ENCODE results near the gene NAV2. TPM values are rescaled to one million over a fixed set of nuclear protein-coding genes. Genes with fewer than 3 reads are reported as not detected.

The NAV2 gene
- polyA plus RNA-seq, 2 donors = 4.3 to 9.7 TPM

DNA sequence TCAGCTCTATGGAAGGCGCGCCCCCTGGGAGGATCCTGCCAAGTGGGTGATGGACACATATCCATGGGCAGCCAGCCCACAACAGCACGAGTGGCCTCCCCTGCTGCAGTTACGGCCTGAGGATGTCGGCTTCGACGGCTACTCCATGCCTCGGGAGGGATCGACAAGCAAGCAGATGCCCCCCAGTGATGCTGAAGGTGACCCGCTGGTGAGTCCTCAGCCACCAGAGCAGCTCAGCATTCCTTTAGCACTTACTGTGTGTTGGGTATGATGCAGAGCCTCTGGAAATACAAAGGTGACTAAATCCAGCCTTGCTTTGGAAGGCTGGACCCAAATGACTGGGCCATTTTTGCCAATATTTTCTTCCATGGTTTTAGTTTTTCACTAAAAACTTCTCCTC, 402.0 kb downstream of the NAV2 start:
- peaks cover 6 to 12% of the 10 kb centered on the region in 2 donors for H3K4me1 ChIP-seq (ENCODE audit: control insufficient read depth in 2 of 2, insufficient read depth in 2 of 2, low read length in 1 of 2)
- H3K36me3 ChIP-seq (ENCODE audit: control insufficient read depth in 2 of 2, insufficient read depth in 2 of 2, low read length in 1 of 2) = peaks cover 6 to 29% of the 10 kb centered on the region in 2 donors
- 95 to 96% methylated on average over 10 of the region's 10 CpGs for WGBS, 2 donors
- H3K4me3 ChIP-seq (ENCODE audit: low read depth in 1 of 2, low read length in 2 of 2) = no peak overlapping the region
- no peaks in the 10 kb centered on the region for H3K9me3 ChIP-seq (ENCODE audit: control insufficient read depth in 2 of 2, insufficient read depth in 1 of 2, low read depth in 1 of 2, low read length in 1 of 2)
- no peak overlapping the region for H3K27ac ChIP-seq (ENCODE audit: low read depth in 2 of 2, low read length in 1 of 2)
- H3K27me3 ChIP-seq (ENCODE audit: control insufficient read depth in 1 of 2, insufficient read depth in 2 of 2, low read length in 2 of 2) = no peaks in the 10 kb centered on the region

DNA sequence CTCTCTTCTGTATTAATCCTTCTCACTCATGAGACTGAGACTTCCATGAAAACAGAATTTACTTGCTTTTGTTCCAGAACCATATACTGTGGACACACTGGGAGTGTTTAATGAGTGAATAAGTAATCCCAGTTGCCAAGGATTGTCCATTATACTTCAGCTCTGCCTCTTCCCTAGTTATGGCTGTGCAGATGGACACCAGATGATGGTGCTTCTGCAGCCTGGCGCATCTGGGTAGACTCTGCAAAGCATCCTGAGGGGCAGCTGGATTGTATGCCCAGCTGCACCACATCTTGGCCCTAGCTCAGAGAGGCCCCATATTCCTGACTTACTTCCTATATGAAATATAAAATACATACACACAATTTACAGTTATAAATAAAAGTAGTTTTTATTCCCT, 404.2 kb downstream of the NAV2 start:
- Histone ChIP-seq H3K4me3 (ENCODE audit: low read depth in 1 of 2, low read length in 2 of 2) (no peak overlapping the region), H3K27ac (ENCODE audit: low read depth in 2 of 2, low read length in 1 of 2) (no peak overlapping the region), H3K36me3 (ENCODE audit: control insufficient read depth in 2 of 2, insufficient read depth in 2 of 2, low read length in 1 of 2) (peaks cover 6 to 26% of the 10 kb centered on the region in 2 donors), H3K27me3 (ENCODE audit: control insufficient read depth in 1 of 2, insufficient read depth in 2 of 2, low read length in 2 of 2) (no peaks in the 10 kb centered on the region), H3K9me3 (ENCODE audit: control insufficient read depth in 2 of 2, insufficient read depth in 1 of 2, low read depth in 1 of 2, low read length in 1 of 2) (no peaks in the 10 kb centered on the region), H3K4me1 (ENCODE audit: control insufficient read depth in 2 of 2, insufficient read depth in 2 of 2, low read length in 1 of 2) (peaks cover 4 to 10% of the 10 kb centered on the region in 2 donors)
- 0 to 58% methylated on average over 1 of the region's 1 CpG for WGBS, 2 donors

DNA sequence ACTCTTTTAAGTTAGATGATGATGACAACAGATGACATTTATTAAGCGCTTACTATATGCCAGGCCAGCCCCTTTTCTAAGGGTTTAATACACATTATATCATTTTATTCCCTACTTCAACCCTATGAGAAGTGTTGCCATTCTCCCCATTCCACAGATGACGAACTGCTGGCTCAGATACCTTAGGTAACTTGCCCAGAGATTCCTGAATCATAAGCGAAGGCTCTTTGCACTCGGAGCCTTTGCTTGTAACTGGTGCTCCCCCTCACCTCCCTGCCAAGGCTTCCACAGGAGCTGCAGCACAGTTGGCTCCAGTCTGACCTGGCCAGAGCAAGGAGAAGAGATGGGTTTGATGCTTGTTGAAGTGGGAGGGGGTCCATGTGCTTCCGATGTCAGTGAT, 404.7 kb downstream of the NAV2 start:
- Histone ChIP-seq H3K27me3 (ENCODE audit: control insufficient read depth in 1 of 2, insufficient read depth in 2 of 2, low read length in 2 of 2) (no peaks in the 10 kb centered on the region), H3K4me3 (ENCODE audit: low read depth in 1 of 2, low read length in 2 of 2) (no peak overlapping the region), H3K4me1 (ENCODE audit: control insufficient read depth in 2 of 2, insufficient read depth in 2 of 2, low read length in 1 of 2) (peaks cover 4 to 6% of the 10 kb centered on the region in 2 donors), H3K27ac (ENCODE audit: low read depth in 2 of 2, low read length in 1 of 2) (no peak overlapping the region), H3K36me3 (ENCODE audit: control insufficient read depth in 2 of 2, insufficient read depth in 2 of 2, low read length in 1 of 2) (peaks cover 6 to 26% of the 10 kb centered on the region in 2 donors), H3K9me3 (ENCODE audit: control insufficient read depth in 2 of 2, insufficient read depth in 1 of 2, low read depth in 1 of 2, low read length in 1 of 2) (no peaks in the 10 kb centered on the region)
- 71 to 81% methylated on average over 5 of the region's 5 CpGs for WGBS, 2 donors

DNA sequence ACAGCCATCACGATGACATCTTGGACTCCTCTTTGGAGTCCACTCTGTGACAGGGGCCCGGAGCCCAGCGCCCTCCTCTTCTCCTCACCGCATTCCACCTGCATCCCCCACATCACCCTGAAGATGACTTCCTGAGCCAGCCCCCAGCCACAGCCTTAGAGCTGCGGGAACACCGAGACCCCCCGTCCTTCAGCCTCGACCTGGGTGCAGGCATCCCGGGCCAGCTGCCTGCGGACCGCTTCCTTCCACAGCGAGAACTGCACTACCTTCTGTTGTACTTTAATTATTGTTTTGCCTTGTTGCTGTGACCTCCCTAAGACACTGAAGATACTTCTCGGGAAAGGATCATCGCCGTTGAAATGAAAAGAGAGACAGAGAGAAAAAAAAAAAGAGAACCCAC, 405.6 kb downstream of the NAV2 start:
- peaks cover 6 to 26% of the 10 kb centered on the region in 2 donors for H3K36me3 ChIP-seq (ENCODE audit: control insufficient read depth in 2 of 2, insufficient read depth in 2 of 2, low read length in 1 of 2)

DNA sequence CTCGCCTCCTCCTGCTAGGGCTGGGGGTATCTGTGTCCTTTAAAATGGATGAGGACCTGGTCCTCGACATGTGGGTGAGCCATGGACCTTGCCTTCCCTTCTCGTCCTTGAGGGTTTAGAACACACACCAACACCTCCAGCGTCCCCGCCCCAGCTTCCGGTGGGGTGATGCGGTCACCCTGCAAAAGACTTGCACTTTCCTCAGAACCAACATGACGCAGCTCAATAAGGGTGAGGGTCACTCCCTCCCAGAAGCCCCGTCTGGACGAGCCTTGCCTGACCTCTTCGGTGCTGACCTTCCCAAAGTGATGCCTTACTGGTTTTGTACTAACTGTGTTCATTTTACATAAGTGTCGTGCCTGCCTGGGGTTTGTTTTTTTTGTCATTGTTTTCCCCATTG, 406.7 kb downstream of the NAV2 start:
- 91 to 93% methylated on average over 12 of the region's 12 CpGs for WGBS, 2 donors
- peaks cover 6 to 26% of the 10 kb centered on the region in 2 donors for H3K36me3 ChIP-seq (ENCODE audit: control insufficient read depth in 2 of 2, insufficient read depth in 2 of 2, low read length in 1 of 2)

More for the DNA sequence above, 405.6 kb downstream of the NAV2 start:
- 94% methylated on average over 15 of the region's 15 CpGs for WGBS, 2 donors
- Histone ChIP-seq H3K27me3 (ENCODE audit: control insufficient read depth in 1 of 2, insufficient read depth in 2 of 2, low read length in 2 of 2) (no peaks in the 10 kb centered on the region), H3K4me1 (ENCODE audit: control insufficient read depth in 2 of 2, insufficient read depth in 2 of 2, low read length in 1 of 2) (no peaks in the 10 kb centered on the region), H3K9me3 (ENCODE audit: control insufficient read depth in 2 of 2, insufficient read depth in 1 of 2, low read depth in 1 of 2, low read length in 1 of 2) (no peaks in the 10 kb centered on the region), H3K27ac (ENCODE audit: low read depth in 2 of 2, low read length in 1 of 2) (no peak overlapping the region), H3K4me3 (ENCODE audit: low read depth in 1 of 2, low read length in 2 of 2) (no peak overlapping the region)

DNA sequence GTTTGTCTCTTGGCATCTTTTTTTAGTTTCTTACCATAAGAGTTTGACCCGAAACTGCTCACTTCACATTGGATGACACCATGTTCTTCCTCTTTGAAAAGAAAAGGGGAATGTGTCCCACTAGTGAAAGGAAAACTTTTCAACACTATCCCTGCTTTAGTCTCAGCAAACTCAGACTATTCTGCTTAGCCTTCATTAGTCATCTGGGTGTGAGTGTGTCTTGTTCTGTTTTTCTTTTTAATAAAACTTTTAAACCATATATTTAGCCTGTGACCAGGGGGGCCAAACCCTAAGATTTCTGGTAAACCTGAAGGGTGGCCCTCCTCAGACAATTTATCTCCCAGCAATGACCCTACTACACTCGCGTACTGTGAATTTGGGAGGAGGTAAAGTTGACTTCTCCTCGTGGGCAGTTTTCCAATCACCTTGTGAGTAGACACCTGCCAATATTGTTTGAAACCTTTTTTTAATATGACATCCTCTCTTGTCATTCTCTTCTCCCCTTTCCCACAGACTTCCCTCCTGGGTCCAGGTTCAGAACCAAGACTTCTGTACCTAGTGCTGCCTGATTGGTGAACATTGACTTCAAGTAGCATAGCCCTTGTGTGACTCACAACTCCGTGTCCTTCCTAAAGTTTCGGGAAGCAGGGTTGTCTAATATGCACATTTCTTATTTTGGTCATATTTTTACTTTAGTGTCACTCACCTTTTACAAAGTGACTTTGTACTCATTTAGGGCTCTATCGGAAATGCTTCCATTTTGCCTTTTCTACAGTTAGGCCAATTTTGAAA, 407.7 kb downstream of the NAV2 start:
- Histone ChIP-seq H3K9me3 (ENCODE audit: control insufficient read depth in 2 of 2, insufficient read depth in 1 of 2, low read depth in 1 of 2, low read length in 1 of 2) (no peaks in the 10 kb centered on the region), H3K36me3 (ENCODE audit: control insufficient read depth in 2 of 2, insufficient read depth in 2 of 2, low read length in 1 of 2) (peaks cover 6 to 20% of the 10 kb centered on the region in 2 donors), H3K27ac (ENCODE audit: low read depth in 2 of 2, low read length in 1 of 2) (no peak overlapping the region), H3K27me3 (ENCODE audit: control insufficient read depth in 1 of 2, insufficient read depth in 2 of 2, low read length in 2 of 2) (no peaks in the 10 kb centered on the region), H3K4me3 (ENCODE audit: low read depth in 1 of 2, low read length in 2 of 2) (no peak overlapping the region), H3K4me1 (ENCODE audit: control insufficient read depth in 2 of 2, insufficient read depth in 2 of 2, low read length in 1 of 2) (no peaks in the 10 kb centered on the region)
- 89 to 92% methylated on average over 7 of the region's 7 CpGs for WGBS, 2 donors

More for the DNA sequence above, 406.7 kb downstream of the NAV2 start:
- Histone ChIP-seq H3K27me3 (ENCODE audit: control insufficient read depth in 1 of 2, insufficient read depth in 2 of 2, low read length in 2 of 2) (no peaks in the 10 kb centered on the region), H3K9me3 (ENCODE audit: control insufficient read depth in 2 of 2, insufficient read depth in 1 of 2, low read depth in 1 of 2, low read length in 1 of 2) (no peaks in the 10 kb centered on the region), H3K4me3 (ENCODE audit: low read depth in 1 of 2, low read length in 2 of 2) (no peak overlapping the region), H3K27ac (ENCODE audit: low read depth in 2 of 2, low read length in 1 of 2) (no peak overlapping the region), H3K4me1 (ENCODE audit: control insufficient read depth in 2 of 2, insufficient read depth in 2 of 2, low read length in 1 of 2) (no peaks in the 10 kb centered on the region)

DNA sequence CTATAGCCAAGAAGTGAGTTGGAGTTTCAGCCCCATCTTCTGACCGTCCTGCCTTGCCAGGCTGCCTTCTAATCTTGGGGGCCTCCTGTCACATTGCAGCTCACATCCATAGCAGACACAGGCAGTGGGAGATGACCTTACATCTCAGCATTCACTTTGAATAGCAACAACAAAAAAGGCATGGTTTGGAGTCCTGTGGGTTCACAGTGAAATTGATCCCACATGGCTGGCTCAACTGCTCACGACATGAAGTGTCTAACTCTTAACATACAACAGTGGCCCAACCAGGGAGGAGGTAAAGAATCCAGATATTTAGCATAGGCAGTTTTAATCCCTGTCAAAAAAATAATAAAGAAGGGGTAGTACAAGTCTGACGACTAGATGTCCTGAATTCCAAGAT, 409.5 kb downstream of the NAV2 start:
- Histone ChIP-seq H3K4me3 (ENCODE audit: low read depth in 1 of 2, low read length in 2 of 2) (no peak overlapping the region), H3K36me3 (ENCODE audit: control insufficient read depth in 2 of 2, insufficient read depth in 2 of 2, low read length in 1 of 2) (peaks cover 6 to 18% of the 10 kb centered on the region in 2 donors)
- 74 to 83% methylated on average over 3 of the region's 3 CpGs for WGBS, 2 donors

DNA sequence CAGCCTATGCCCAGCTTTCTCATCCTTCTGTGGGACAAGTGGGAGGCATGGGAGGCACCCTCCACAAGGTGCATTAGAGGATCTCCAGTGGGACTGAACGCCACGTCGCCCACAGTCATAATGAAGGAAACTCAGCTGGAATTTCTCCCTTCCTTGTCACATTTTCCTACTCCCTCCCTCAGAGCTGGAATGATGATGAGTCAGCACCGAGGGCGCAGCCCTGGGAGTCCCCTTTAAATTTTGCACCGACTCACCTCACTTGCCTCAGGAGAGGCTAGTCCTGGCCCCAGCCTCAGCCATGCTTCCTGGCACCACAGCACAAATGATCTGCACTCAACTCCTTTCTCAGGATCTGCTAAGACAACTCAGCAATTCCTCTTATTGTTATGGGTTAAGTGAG, 413.3 kb downstream of the NAV2 start:
- 58 to 65% methylated on average over 6 of the region's 6 CpGs for WGBS, 2 donors
- Histone ChIP-seq H3K4me3 (ENCODE audit: low read depth in 1 of 2, low read length in 2 of 2) (no peak overlapping the region), H3K4me1 (ENCODE audit: control insufficient read depth in 2 of 2, insufficient read depth in 2 of 2, low read length in 1 of 2) (no peaks in the 10 kb centered on the region), H3K27me3 (ENCODE audit: control insufficient read depth in 1 of 2, insufficient read depth in 2 of 2, low read length in 2 of 2) (no peaks in the 10 kb centered on the region), H3K27ac (ENCODE audit: low read depth in 2 of 2, low read length in 1 of 2) (no peak overlapping the region), H3K9me3 (ENCODE audit: control insufficient read depth in 2 of 2, insufficient read depth in 1 of 2, low read depth in 1 of 2, low read length in 1 of 2) (no peaks in the 10 kb centered on the region), H3K36me3 (ENCODE audit: control insufficient read depth in 2 of 2, insufficient read depth in 2 of 2, low read length in 1 of 2) (no peaks in the 10 kb centered on the region)

More for the DNA sequence above, 409.5 kb downstream of the NAV2 start:
- H3K27me3 ChIP-seq (ENCODE audit: control insufficient read depth in 1 of 2, insufficient read depth in 2 of 2, low read length in 2 of 2) = no peaks in the 10 kb centered on the region
- H3K27ac ChIP-seq (ENCODE audit: low read depth in 2 of 2, low read length in 1 of 2) = no peak overlapping the region
- H3K9me3 ChIP-seq (ENCODE audit: control insufficient read depth in 2 of 2, insufficient read depth in 1 of 2, low read depth in 1 of 2, low read length in 1 of 2) = no peaks in the 10 kb centered on the region
- H3K4me1 ChIP-seq (ENCODE audit: control insufficient read depth in 2 of 2, insufficient read depth in 2 of 2, low read length in 1 of 2) = no peaks in the 10 kb centered on the region

DNA sequence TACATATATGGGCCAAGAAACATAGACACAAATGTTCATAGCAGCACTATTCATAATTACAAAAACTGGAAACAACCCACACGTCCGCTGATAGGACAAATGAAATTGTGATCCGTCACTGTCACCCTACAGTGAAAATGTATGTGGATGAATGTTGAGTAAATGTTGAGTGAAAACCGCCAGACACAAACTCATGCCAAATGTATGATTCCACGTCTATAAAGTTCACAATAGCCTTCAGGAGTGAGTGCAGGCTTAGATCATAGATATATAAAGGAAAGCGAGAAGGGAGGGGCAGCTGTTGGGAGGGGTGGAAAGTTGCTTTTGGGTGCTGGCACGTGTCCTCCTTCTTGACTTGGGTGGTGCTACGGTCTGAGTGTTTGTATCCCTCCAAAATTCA, 414.1 kb downstream of the NAV2 start:
- Histone ChIP-seq H3K4me3 (ENCODE audit: low read depth in 1 of 2, low read length in 2 of 2) (no peak overlapping the region), H3K4me1 (ENCODE audit: control insufficient read depth in 2 of 2, insufficient read depth in 2 of 2, low read length in 1 of 2) (peaks cover 0 to 1% of the 10 kb centered on the region in 2 donors), H3K27me3 (ENCODE audit: control insufficient read depth in 1 of 2, insufficient read depth in 2 of 2, low read length in 2 of 2) (no peaks in the 10 kb centered on the region), H3K36me3 (ENCODE audit: control insufficient read depth in 2 of 2, insufficient read depth in 2 of 2, low read length in 1 of 2) (no peaks in the 10 kb centered on the region), H3K27ac (ENCODE audit: low read depth in 2 of 2, low read length in 1 of 2) (no peak overlapping the region), H3K9me3 (ENCODE audit: control insufficient read depth in 2 of 2, insufficient read depth in 1 of 2, low read depth in 1 of 2, low read length in 1 of 2) (no peaks in the 10 kb centered on the region)
- WGBS, 2 donors = 71 to 79% methylated on average over 8 of the region's 8 CpGs

Data from esophagus (tissue), 2 donors.